NCI-H1048 (cell line): Measurements from ENCODE around the gene SLC4A5.
"Not testable (repeated sequence)": the region's sequence is repeated elsewhere in the genome, so short reads cannot be mapped to it uniquely, and the experiment has no call there.

Experiments
- DNase-seq: peaks from one replicate; lab custom pipeline; 2025; lab: John Stamatoyannopoulos, UW

The SLC4A5 gene

DNA sequence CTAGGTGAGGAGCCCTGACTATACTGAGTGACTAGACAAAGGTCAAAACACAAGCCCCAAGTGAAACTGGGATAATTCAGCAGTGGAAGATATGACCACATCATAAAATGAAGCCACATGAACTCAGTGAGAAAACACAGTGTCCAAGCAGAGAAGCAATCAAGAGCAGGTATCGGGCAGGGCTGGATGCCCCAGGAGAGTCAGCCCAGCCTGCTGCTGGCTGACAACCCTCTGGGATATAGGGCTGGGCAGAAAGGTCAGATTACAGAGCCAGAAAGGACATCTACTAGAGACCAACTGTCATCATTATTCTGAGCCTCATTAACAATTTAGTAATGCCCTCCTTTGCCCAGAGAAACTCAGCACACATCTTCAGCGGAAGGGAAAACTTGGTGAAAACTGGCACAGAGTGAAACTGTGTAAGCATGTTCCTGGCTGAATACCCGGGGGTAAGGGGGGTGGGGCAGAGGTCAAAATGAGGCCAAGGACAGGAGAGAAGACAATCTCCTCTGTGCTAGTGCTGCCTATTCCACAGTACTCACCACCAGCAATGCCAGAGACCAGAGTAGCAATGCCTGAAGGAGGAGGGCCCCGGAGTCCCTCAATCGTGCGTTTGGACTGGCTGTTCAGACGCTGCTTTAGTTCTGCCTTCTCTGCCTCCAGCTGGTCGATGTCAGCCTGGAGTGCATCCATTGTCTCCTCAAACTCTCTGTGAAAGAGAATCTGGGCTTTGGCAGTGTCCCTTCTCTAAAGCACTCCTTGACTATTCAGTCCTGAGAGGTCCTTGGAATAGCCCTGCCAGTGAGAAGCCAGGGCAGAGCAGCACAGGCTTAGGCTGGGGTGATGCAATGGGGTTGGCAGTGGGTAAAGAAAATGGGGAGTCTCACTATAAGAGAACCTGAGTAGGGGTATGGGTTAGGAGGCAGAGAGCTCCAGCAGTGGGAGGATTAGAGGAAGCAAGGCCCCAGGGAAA, 21.6 kb upstream of the SLC4A5 start:
- DNase-seq = no peak

DNA sequence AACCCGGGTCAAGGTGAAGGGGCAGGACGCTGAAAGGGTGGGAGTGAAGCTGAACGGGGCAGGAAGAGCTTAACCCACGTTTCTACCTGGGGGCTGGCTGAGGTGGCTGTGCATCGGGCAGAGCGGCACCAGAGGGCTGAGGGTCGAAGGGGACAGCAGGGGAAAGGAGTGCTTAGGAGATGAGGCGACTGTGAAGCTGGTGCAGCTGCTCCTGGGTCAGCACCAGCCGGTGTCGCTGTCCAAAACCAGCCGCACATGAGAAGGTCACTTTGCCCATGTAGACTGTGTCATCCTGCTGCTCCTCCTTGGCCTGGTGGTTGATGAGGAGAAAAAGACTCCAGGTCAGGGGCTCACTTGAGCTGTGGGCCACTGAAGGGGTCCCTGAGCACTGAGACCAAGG, 18.1 kb upstream of the SLC4A5 start:
- no peak for DNase-seq

DNA sequence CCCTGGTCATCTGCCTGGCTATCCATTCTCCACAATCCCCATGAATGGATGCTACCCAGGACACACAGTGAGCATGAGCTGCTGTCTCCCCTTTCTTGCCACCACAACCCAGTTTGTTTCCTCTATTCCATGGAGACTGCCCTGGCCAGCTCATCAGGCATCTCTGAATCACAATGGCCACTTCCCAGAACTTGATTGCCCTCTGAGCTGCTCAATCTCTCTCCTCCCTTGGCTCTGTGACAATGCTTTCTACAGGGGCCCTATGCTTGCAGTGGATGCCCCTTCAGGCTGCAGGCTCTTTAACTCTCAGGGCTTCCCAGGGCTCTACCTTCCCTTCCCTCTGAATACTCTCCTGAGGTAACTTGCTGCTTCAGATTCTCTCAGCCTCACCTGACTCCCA, 14.4 kb upstream of the SLC4A5 start:
- no peak for DNase-seq

DNA sequence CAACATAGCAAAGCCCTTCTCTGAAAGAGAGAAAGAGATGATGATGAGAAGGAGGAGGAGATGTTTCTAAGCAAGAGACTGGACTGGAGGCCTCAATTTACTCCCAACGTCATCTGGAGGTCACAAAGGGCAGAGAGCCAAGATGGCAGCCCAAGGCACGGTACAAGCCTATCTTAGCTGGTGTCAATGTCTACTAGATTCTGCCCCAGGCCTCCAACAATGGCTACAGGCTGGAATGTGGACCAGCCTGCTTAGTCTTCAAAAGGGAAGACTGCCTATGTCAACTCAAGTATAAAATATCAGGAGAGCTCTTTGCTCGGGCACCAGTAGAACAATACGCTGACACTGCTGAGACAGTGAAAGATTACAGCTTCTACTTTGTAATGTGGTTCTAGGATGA, 6.7 kb upstream of the SLC4A5 start:
- no peak for DNase-seq

DNA sequence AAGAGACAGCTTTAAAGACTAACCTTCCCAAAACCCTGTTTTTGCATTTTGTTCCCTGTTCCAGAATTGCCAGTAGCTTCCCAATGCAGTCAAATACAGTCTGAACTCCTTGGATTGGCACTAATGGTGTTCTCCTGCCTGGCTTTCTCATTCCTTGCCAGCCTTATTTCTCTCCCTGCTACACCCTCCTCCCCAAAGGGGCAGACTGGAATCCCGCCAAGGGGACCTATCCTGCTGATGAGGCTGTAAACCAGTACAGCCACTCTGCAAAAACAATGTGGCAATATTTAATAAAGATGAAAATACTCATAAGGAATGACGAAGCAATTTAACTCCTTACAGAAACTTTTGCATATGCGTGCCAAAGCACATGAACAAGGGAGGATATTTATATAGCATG, 4.5 kb upstream of the SLC4A5 start:
- no peak for DNase-seq

DNA sequence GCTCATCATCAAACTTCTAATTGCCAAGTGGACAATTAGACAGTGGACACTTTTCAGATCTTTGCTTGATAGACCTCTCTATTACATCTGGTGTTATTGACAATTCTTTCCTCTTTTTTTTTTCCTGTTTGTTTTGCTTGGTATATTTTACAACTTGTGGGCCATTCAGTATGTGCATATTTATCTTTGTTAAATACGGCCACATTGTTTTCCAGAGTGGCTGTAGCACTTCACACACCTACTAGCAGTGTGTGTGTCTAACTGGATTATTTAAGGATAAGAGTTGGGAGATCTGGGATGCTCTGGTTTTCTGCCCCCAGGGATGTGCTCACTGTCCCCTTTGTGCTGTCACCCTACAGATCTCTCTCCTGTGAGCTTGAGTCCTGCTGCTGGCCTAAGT, 4.1 kb upstream of the SLC4A5 start:
- DNase-seq = no peak

DNA sequence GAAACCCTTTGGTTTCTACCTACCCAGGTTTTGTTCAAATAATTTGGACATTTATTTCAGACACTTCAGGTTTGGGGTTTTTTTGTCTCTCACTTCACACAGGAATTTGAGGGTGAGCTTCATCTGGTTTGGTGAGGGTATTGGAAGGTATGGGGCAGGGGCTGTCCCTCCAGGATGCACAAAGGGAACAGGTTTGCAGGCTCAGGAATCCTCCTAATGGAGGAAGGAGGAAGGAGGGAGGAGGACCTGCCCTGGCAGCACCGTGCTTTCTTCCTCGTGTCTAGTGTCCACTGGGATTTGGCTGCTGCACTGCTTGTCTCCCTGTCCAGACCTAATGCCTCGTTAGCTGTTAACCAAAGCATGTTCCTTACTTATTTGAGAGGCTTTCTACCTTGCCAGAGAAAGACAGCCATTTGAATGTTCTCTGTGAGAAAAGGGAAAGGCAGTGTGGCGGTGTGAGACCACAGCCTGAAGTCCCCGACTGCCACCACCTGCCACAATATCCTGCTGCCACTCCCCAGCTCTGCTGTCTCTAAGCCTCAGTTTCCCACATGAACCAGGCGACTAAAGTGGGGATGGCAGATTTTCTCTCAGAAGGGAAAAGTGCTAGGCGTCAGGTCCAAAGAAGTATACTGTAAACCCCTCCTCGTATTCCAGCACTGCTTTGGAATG, 2.2 kb upstream of the SLC4A5 start:
- DNase-seq = no peak

DNA sequence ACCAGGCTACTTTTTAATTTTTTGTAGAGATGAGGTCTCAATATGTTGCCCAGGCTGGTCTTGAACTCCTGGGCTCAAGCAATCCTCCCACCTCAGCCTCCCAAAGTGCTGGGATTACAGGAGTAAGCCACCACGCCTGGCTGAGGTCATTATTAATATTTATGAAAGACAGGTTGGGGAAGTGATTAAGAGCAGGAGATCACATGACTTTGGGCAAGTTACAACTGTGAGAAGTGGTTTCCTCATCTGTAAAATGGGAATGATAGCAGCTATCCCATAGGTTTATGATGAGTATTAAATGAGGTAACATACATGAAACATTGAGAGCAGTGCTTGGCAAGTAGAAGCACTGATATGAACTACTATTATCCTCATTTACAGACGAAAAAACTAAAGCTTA, 7.0 kb downstream of the SLC4A5 start:
- not testable (repeated sequence) for DNase-seq

DNA sequence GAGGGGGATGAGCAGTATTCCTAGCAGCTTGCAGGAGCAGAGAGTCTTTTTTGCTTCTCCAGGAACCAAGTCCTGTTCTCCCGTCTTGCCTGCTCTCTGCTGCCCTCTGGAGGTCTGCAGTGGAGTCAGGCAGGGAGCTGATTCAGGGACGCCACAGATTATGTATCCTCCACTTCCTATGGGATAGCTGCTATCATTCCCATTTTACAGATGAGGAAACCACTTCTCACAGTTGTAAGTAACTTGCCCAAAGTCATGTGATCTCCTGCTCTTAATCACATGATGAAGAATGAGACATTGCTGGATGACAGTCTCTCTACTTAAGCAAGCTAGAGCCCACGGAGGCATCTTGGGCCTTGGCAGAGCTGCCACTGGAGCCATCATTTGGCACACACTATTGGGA, 8.3 kb downstream of the SLC4A5 start:
- peak; percentile 48 for DNase-seq

DNA sequence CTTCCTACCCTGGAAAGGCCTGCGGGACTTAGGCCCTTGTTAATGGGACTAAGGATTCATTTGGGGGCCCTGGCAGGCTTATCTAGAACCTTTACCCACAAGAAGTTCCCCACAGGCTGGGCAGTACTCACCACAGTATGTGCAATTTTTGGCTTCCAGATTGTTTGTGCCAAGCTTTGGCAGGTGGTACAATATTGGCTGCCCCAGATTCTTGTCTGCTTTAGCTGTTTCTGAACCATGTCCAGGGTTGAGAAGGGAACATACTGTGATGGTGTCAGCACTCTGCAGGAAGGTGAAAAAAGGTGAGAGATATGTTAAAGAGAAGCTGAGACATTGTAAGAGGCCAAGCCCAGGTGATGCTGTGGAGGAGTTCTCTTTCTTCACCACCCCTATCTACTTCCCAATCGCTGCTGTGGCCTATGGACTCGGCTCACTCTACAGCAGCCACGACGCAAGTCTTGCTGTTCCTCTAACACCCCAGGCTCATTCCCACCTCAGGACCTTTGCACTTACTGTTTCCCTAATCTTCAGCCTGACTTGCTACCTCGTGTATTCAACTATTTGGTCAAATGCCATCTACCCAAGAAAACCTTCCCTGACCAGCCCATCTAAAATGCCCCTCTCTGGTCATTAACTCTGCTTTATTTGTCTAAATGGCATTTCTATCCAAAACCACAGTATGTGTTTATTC, 9.2 kb downstream of the SLC4A5 start:
- DNase-seq = no peak

DNA sequence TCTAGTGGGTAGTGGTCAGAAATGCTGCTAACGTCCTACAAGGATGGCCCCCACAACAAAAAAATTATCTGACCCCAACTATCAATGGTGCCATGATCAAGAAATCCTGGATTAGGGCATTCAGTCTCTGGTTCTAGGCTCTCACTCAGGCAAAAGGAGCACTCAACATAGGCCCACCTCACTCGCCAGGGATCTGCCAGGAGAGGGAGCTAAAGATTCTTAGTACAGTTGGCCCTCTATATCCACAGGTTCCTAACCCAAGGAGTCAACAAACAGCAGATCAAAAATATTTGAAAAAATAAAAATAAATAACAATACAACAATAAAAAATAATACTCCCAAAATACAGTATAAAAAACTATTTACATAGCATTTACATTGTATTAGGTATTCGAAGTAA, 10.0 kb downstream of the SLC4A5 start:
- no peak for DNase-seq

DNA sequence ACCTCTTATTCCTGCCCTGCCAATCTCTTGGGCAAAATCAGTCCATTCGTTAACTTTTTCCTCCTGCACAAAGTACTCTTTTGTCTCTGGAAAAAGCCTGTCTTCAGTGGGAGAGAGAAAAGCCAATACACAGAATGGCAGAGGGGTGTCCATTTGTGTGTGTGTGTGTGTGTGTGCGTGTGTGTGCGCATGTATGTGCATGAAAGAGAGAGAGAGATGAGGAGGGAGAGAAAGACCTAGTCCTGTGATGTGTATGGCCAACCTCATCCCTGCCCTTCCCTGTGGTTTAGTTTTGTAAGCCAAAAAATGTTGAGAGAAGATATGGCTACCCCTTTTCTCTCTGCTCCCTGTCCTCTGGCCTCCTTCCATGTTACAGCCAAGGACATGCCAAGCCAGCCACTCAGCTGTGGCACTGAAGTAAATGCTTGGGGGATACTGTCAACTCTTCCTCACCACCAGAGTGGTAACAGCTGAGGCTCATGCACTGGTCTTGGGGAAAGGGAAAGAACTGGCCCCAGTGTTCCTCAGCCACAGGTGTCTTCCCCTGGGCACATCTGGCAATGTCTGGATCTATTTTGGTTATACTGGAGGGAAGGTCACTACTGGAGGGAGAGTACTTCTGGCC, 10.6 kb downstream of the SLC4A5 start:
- no peak for DNase-seq

DNA sequence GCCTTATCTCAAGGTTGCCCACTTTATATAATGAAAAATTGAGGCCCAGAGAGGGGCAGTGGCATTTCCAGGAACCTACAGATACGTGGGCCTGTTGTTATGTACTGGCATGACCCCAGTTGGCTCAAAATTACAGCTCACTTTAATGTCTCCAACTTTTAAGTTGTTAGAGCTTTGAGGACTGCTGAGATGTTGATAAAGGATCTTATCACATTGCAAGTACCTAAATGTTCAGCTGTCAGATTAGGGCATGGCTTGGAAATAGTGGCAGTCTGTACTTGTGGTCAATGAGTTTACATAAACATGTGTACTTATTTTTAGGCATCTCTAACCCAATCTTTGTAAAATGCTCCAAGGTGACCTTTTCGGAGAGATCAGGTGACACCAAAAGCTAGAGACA, 14.6 kb downstream of the SLC4A5 start:
- DNase-seq = no peak

DNA sequence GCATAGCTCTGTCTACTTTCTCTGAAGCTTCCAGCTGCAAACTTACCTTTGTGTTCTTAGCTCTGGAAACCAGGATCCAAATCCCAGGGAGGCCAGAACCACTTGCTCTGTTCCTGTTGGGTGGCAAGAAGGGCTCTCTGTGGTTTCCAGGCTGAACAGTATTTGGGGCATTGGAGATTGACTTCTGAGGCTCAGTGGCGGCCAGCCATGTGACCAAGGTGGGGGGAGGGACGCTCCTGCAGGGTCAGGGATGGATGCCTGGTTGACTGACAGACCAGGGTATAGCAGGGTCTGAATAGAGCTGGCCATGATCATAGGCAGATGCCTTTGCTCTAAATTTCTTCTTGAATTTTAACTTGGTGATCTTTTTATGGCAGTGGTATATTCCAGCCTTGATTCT, 15.1 kb downstream of the SLC4A5 start:
- DNase-seq = no peak

DNA sequence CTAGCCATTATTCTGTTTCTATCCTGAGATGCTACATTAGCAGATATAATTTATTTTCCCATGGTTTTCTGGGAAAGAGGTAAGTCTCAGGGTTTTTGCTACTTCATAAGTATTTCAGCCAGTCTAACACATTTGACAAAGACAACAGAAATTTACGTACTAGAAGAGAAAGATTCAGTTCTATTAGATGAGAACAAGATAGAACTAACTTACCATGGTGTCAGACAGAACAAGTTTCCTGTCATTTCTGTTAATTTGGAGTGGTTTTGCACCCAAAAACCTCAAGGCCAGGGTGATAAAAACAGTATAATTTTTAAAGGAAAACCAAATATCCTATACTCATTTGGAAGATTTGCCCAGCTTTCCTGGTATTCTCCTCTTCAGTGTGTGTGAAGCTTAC, 15.6 kb downstream of the SLC4A5 start:
- no peak for DNase-seq

DNA sequence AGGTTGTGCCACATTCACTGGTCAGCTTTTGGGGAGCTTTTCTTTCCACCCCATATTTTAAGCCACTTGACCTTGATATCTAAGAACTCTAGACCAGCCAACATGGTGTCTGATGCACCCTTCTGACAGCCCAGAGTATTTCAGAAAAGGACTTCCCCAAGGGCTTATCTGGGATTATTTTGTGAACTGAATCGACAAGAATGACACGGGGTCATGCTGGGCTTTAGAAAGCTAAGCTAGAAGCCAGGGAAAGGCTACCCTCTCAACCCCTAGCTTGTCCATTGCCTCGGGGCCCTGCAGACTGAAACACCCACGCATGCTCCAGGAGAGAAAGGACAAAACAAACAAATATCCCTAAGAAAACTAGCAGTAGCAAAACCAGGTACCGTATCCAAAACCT, 16.0 kb downstream of the SLC4A5 start:
- no peak for DNase-seq

DNA sequence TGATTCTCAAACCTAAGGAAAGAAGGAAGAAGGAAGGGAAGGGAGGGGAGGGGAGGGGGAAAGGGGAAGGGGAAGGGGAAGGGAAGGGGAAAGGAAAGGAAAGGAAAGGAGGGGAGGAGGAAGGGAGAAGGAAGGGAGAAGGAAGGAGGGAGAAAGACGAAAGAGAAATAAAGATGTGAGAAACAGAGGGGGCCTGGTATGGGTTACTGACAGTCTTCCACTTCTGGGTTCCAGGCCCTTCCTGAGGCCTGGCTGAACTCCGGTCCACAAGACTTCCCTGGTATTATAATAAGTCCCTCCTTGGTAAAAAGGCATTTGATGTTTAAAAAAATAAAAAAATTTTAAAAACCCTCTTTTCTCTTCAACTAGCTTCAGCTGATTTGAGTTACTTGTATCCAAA, 17.4 kb downstream of the SLC4A5 start:
- DNase-seq = no peak

DNA sequence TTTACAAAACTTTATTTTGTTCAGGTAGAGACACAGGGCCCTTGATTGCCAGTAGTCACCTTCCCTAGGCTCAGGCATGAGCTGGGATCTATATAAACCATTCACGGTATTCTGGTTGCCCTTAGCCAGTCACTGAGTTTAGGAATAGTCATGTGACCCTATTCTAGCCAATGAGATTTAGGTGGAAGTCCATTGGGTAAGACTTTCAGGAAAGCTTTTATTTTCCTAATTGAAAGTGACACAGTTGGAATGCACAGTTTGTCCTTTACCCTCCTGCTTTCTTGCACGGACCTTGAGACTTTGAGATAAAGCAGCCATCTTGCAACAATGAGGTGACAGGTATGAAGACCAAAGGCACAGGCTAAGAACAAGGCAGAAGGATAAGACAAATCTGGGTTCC, 21.5 kb downstream of the SLC4A5 start:
- no peak for DNase-seq

DNA sequence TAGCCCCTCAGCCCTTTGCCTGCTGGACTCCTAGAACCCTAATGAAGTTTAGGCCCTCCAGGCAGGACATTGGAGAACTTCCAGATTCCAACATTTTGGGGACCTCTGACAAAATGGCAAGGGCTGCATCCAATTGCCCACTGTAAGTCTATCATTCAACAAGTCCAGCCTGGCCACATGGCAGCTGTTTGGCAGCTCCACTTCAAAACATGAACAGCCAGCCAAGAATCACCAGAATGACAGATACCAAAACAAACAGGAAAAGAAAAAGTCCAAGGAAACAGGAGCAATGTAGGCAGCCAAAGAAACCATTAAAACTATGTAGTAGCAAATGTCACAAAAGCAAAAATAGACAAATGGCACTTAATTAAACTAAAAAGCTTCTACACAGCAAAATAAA, 25.5 kb downstream of the SLC4A5 start:
- DNase-seq = no peak

DNA sequence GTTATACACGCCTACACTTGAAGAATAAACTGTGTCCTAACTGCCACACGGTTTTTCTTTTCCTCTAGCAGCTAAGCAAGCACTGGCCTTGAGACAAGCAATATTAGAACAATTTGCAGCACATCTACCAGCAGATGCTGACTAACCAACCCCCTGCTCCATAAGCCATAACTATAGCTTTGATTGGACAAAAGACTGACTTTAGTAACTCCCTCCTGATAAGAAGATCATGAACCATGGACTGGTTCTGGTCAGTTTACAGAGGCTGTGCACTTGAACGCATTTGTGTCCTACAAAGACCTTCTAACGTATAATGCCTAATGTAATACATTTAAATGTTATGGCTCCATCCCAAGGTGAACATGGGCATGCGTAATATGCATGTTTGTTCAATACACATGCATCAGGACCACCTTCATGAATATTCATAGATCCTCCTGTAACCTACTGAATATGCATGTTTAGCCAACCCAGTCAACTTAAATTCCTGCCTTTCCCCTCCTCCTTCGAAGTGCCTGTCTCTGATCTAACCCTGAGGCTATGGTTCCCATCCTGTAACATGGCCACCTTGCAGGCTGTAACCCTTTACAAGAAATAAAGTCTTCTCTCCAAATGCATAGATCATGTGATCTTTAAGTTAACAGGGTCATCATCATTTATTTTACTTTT, 26.5 kb downstream of the SLC4A5 start:
- no peak for DNase-seq

DNA sequence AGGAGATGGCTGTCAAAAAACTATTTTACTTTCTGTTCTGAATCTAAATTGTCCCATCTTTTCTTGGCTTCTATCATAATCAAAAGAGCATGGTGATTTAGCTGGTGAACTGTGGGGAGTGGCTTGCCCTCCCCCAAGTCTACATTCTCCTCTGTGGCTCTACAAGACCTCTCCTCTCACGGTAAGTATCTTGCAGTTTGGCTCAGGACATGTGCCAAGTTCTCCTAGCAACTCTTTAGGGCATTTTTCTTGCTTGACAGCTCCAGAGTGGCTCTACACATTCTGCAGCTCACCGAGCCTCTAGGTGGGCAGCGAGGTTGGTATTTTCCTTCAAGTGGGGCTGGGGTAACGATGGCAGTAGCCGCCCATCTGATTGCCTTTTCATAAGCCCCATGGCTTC, 29.1 kb downstream of the SLC4A5 start:
- DNase-seq = no peak

DNA sequence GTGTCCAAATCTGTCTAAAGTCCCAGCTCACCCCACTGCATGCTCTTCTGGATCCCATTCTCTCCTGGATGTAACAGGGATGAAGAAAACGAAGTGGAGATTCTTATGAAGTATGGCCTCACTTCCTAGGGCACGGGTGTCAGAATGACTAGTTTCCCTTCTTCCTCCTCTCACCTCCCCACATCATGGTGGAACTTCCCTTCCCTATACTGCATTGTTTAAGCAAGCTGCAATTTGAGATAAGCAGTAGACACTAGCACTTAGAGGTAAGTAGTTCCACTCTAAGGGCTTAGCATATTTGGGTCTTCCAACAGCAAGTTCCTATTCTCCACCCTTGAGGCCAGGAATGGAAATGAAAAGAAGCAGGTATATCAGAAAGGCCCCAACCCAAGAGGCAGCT, 29.7 kb downstream of the SLC4A5 start:
- DNase-seq = no peak
